Activated CD4-positive, alpha-beta memory T cell treated with anti-CD3 and anti-CD28 coated beads for 36 hours (primary cell): ENCODE measurements around the gene ATP6V0A4. TPM values are rescaled to one million over a fixed set of nuclear protein-coding genes. Genes with fewer than 3 reads are reported as not detected.

Source experiments
- CTCF ChIA-PET: fragments of 350-600 bp; sonication (Branson Sonifier 250); formaldehyde crosslinking; loops from one replicate; lab custom pipeline; 2021; ENCODE audit warnings: antibody characterized with exemption, inconsistent platforms; lab: Charles Lee
- POLR2A ChIA-PET: fragments of 350-600 bp; sonication (Branson Sonifier 250); formaldehyde crosslinking; loops from one replicate; lab custom pipeline; 2021; ENCODE audit warnings: antibody characterized with exemption; lab: Charles Lee
- DNase-seq: peaks from one replicate; pipeline ENCODE4 v3.0.0-alpha.2; 2020
- H3K27ac Mint-ChIP-seq: one replicate; pipeline ENCODE4 v1.8.0; 2021; ENCODE audit warnings: mixed read lengths
- H3K27me3 Mint-ChIP-seq: one replicate; pipeline ENCODE4 v1.8.0; 2021; ENCODE audit warnings: mixed read lengths
- H3K36me3 Mint-ChIP-seq: one replicate; pipeline ENCODE4 v1.8.0; 2021; ENCODE audit warnings: mixed read lengths
- H3K4me1 Mint-ChIP-seq: one replicate; pipeline ENCODE4 v1.8.0; 2021; ENCODE audit warnings: low read depth, mixed read lengths
- H3K4me3 Mint-ChIP-seq: one replicate; pipeline ENCODE4 v1.8.0; 2021; ENCODE audit warnings: mild to moderate bottlenecking, mixed read lengths
- H3K9me3 Mint-ChIP-seq: one replicate; pipeline ENCODE4 v1.8.0; 2021; ENCODE audit warnings: mixed read lengths
- intact Hi-C: fragments of 100-400 bp; cut with micrococcal nuclease; formaldehyde crosslinking; loops from one replicate; pipeline ENCODE4 v1.15.1; 2023
- total RNA-seq, 2 experiments: library from RNA; stranded (reverse); gene quantifications; one replicate each; pipeline ENCODE4 v1.2.3, GENCODE V29; 2021

The ATP6V0A4 gene
- 1 to 10 TPM; 1.7 TPM for total RNA-seq

- POLR2A ChIA-PET = no interaction called here
- H3K4me3 Mint-ChIP-seq = no peak within 1 kb of the TSS
Measured at GRCh38 chr7:138797715-138798320, at the start of gene ATP6V0A4, which contains the start of gene TMEM213. ATP6V0A4 (minus strand) TSS chr7:138798196; CDS start chr7:138771247, 26,949 bp downstream. TMEM213 (plus strand) TSS chr7:138797994; CDS start chr7:138798105, 111 bp downstream.

GRCh38 chr7:138845711-138846110, 47.7 kb upstream of the ATP6V0A4 start:
- Mint-ChIP-seq H3K36me3 (peaks cover 4% of the 10 kb centered on the region), H3K4me3 (no peak overlapping the region), H3K27me3 (peaks cover 6% of the 10 kb centered on the region), H3K27ac (no peak overlapping the region), H3K4me1 (no peaks in the 10 kb centered on the region), H3K9me3 (peaks cover 4% of the 10 kb centered on the region)
- POLR2A ChIA-PET = no interaction called here
- intact Hi-C loops = no loop called here
- CTCF ChIA-PET = no interaction called here
- DNase-seq = no peak

More at GRCh38 chr7:138797715-138798320, at the start of gene ATP6V0A4, which contains the start of gene TMEM213:
- CTCF ChIA-PET = no interaction called here
- intact Hi-C loops = no loop called here
- no peak for DNase-seq
- H3K9me3 Mint-ChIP-seq = no peaks in the 10 kb centered on the region
- peaks cover 4% of the 10 kb centered on the region for H3K4me1 Mint-ChIP-seq
- H3K27ac Mint-ChIP-seq = no peak within 1 kb of the TSS
- peaks cover 6% of the 10 kb centered on the region for H3K27me3 Mint-ChIP-seq
- no peaks in the 10 kb centered on the region for H3K36me3 Mint-ChIP-seq

- CTCF ChIA-PET = no interaction called here
- H3K27me3 Mint-ChIP-seq = peaks cover 7% of the 10 kb centered on the region
- no peaks in the 10 kb centered on the region for H3K9me3 Mint-ChIP-seq
- intact Hi-C loops = no loop called here
- no peaks in the 10 kb centered on the region for H3K4me1 Mint-ChIP-seq
- H3K36me3 Mint-ChIP-seq = no peaks in the 10 kb centered on the region
- no peak overlapping the region for H3K4me3 Mint-ChIP-seq
- POLR2A ChIA-PET = no interaction called here
- no peak overlapping the region for H3K27ac Mint-ChIP-seq
- DNase-seq = no peak
Measured at GRCh38 chr7:138843632-138844580, 45.9 kb upstream of the ATP6V0A4 start.

GRCh38 chr7:138842111-138842510, 44.1 kb upstream of the ATP6V0A4 start:
- H3K27ac Mint-ChIP-seq = no peak overlapping the region
- intact Hi-C loops = no loop called here
- CTCF ChIA-PET = no interaction called here
- H3K36me3 Mint-ChIP-seq = no peaks in the 10 kb centered on the region
- DNase-seq = no peak
- H3K27me3 Mint-ChIP-seq = peaks cover 7% of the 10 kb centered on the region
- no peak overlapping the region for H3K4me3 Mint-ChIP-seq
- no peaks in the 10 kb centered on the region for H3K9me3 Mint-ChIP-seq
- no peaks in the 10 kb centered on the region for H3K4me1 Mint-ChIP-seq
- POLR2A ChIA-PET = no interaction called here

- no peak overlapping the region for H3K27ac Mint-ChIP-seq
- H3K4me3 Mint-ChIP-seq = no peak overlapping the region
- POLR2A ChIA-PET = no interaction called here
- no peaks in the 10 kb centered on the region for H3K36me3 Mint-ChIP-seq
- H3K27me3 Mint-ChIP-seq = peaks cover 21% of the 10 kb centered on the region
- no peaks in the 10 kb centered on the region for H3K9me3 Mint-ChIP-seq
- H3K4me1 Mint-ChIP-seq = peaks cover 12% of the 10 kb centered on the region
- intact Hi-C loops = no loop called here
- CTCF ChIA-PET = interaction anchor here (1.0 kb wide), 1 partner anchor 27 kb away, joined by 3 read pairs; no protein-coding TSS in a partner anchor
- DNase-seq = no peak
Measured at GRCh38 chr7:138838166-138838565, 40.2 kb upstream of the ATP6V0A4 start.

- H3K36me3 Mint-ChIP-seq = no peaks in the 10 kb centered on the region
- H3K27ac Mint-ChIP-seq = no peak overlapping the region
- intact Hi-C loops = no loop called here
- peaks cover 27% of the 10 kb centered on the region for H3K27me3 Mint-ChIP-seq
- no peak for DNase-seq
- peaks cover 12% of the 10 kb centered on the region for H3K4me1 Mint-ChIP-seq
- ChIA-PET CTCF (interaction anchor here (1.0 kb wide), 1 partner anchor 28 kb away, joined by 3 read pairs; no protein-coding TSS in a partner anchor), POLR2A (no interaction called here)
- H3K4me3 Mint-ChIP-seq = no peak overlapping the region
- H3K9me3 Mint-ChIP-seq = no peaks in the 10 kb centered on the region
Measured at GRCh38 chr7:138837627-138838026, 39.6 kb upstream of the ATP6V0A4 start.

- intact Hi-C loops = no loop called here
- no peak overlapping the region for H3K27ac Mint-ChIP-seq
- POLR2A ChIA-PET = no interaction called here
- no peaks in the 10 kb centered on the region for H3K36me3 Mint-ChIP-seq
- peaks cover 12% of the 10 kb centered on the region for H3K4me1 Mint-ChIP-seq
- H3K9me3 Mint-ChIP-seq = no peaks in the 10 kb centered on the region
- no peak for DNase-seq
- H3K27me3 Mint-ChIP-seq = peaks cover 33% of the 10 kb centered on the region
- CTCF ChIA-PET = no interaction called here
- no peak overlapping the region for H3K4me3 Mint-ChIP-seq
Measured at GRCh38 chr7:138835087-138835486, 37.1 kb upstream of the ATP6V0A4 start.

GRCh38 chr7:138834583-138834982, 36.6 kb upstream of the ATP6V0A4 start:
- no peak overlapping the region for H3K27ac Mint-ChIP-seq
- ChIA-PET CTCF (no interaction called here), POLR2A (no interaction called here)
- H3K4me3 Mint-ChIP-seq = no peak overlapping the region
- DNase-seq = peak; percentile 69
- H3K36me3 Mint-ChIP-seq = no peaks in the 10 kb centered on the region
- peaks cover 34% of the 10 kb centered on the region for H3K27me3 Mint-ChIP-seq
- no peaks in the 10 kb centered on the region for H3K9me3 Mint-ChIP-seq
- H3K4me1 Mint-ChIP-seq = peaks cover 12% of the 10 kb centered on the region
- intact Hi-C loops = loop anchor here (1.0 kb wide), 1 partner anchor 82 kb away; no protein-coding TSS in a partner anchor

- Mint-ChIP-seq H3K36me3 (no peaks in the 10 kb centered on the region), H3K27me3 (peaks cover 32% of the 10 kb centered on the region), H3K4me3 (no peak overlapping the region), H3K9me3 (no peaks in the 10 kb centered on the region), H3K27ac (no peak overlapping the region), H3K4me1 (peaks cover 12% of the 10 kb centered on the region)
- ChIA-PET POLR2A (no interaction called here), CTCF (no interaction called here)
- intact Hi-C loops = no loop called here
- DNase-seq = no peak
Measured at GRCh38 chr7:138833596-138833995, 35.6 kb upstream of the ATP6V0A4 start.

GRCh38 chr7:138832966-138833365, 35.0 kb upstream of the ATP6V0A4 start:
- peaks cover 12% of the 10 kb centered on the region for H3K4me1 Mint-ChIP-seq
- peaks cover 32% of the 10 kb centered on the region for H3K27me3 Mint-ChIP-seq
- H3K27ac Mint-ChIP-seq = no peak overlapping the region
- CTCF ChIA-PET = no interaction called here
- no peak for DNase-seq
- POLR2A ChIA-PET = no interaction called here
- intact Hi-C loops = no loop called here
- H3K4me3 Mint-ChIP-seq = no peak overlapping the region
- H3K9me3 Mint-ChIP-seq = no peaks in the 10 kb centered on the region
- no peaks in the 10 kb centered on the region for H3K36me3 Mint-ChIP-seq

- ChIA-PET POLR2A (interaction anchor here (0.6 kb wide), 1 partner anchor 54 kb away, joined by 5 read pairs; no protein-coding TSS in a partner anchor), CTCF (no interaction called here)
- H3K27ac Mint-ChIP-seq = no peak overlapping the region
- no peaks in the 10 kb centered on the region for H3K9me3 Mint-ChIP-seq
- DNase-seq = no peak
- H3K36me3 Mint-ChIP-seq = no peaks in the 10 kb centered on the region
- intact Hi-C loops = no loop called here
- no peak overlapping the region for H3K4me3 Mint-ChIP-seq
- H3K4me1 Mint-ChIP-seq = peaks cover 14% of the 10 kb centered on the region
- peaks cover 32% of the 10 kb centered on the region for H3K27me3 Mint-ChIP-seq
Measured at GRCh38 chr7:138829335-138829734, 31.3 kb upstream of the ATP6V0A4 start.

- no peak overlapping the region for H3K27ac Mint-ChIP-seq
- ChIA-PET POLR2A (no interaction called here), CTCF (interaction anchor here (0.6 kb wide), 1 partner anchor 36 kb away, joined by 3 read pairs; no protein-coding TSS in a partner anchor)
- H3K4me1 Mint-ChIP-seq = peaks cover 8% of the 10 kb centered on the region
- intact Hi-C loops = no loop called here
- H3K4me3 Mint-ChIP-seq = no peak overlapping the region
- no peak for DNase-seq
- H3K36me3 Mint-ChIP-seq = no peaks in the 10 kb centered on the region
- peaks cover 26% of the 10 kb centered on the region for H3K27me3 Mint-ChIP-seq
- H3K9me3 Mint-ChIP-seq = no peaks in the 10 kb centered on the region
Measured at GRCh38 chr7:138828302-138828701, 30.3 kb upstream of the ATP6V0A4 start.
